NT2/D1 (cell line): Measurements from ENCODE around the gene GNB3.
A peak's percentile ranks its signal among the peaks of the same experiment; 100 is the strongest.

Experiments used
- DNase-seq: peaks from one replicate; pipeline ENCODE4 v3.0.0-alpha.2; 2011; ENCODE audit warnings: low read depth, low spot score
- H3K27me3 ChIP-seq: 2 replicates; pipeline ENCODE4 v1.6.0; 2011; ENCODE audit warnings: mild to moderate bottlenecking; ENCODE audit not compliant: insufficient read length, insufficient read depth
- H3K36me3 ChIP-seq: 2 replicates; pipeline ENCODE4 v1.6.1; 2011; ENCODE audit warnings: mild to moderate bottlenecking, low read length, mixed read lengths; ENCODE audit not compliant: insufficient read depth, insufficient read length
- H3K4me1 ChIP-seq: 2 replicates; pipeline ENCODE4 v1.5.1; 2011; ENCODE audit not compliant: insufficient read depth, insufficient read length
- H3K4me3 ChIP-seq: 2 replicates; pipeline ENCODE4 v1.5.1; 2011; ENCODE audit warnings: low read depth; ENCODE audit not compliant: insufficient read length
- H3K9ac ChIP-seq: 2 replicates; pipeline ENCODE4 v1.6.0; 2011; ENCODE audit warnings: low read depth; ENCODE audit not compliant: insufficient read length
- H3K9me3 ChIP-seq: 2 replicates; pipeline ENCODE4 v1.5.1; 2011; ENCODE audit warnings: mild to moderate bottlenecking, low read length; ENCODE audit not compliant: insufficient read depth
- SUZ12 ChIP-seq: IDR thresholded peaks from 2 replicates; pipeline ENCODE4 v1.6.1; 2011; ENCODE audit not compliant: insufficient read length, insufficient read depth; ENCODE audit errors: extremely low read depth
- YY1 ChIP-seq: IDR thresholded peaks from 2 replicates; pipeline ENCODE4 v1.6.1; 2011; ENCODE audit not compliant: insufficient read length, insufficient read depth
- ZNF274 ChIP-seq: IDR thresholded peaks from 2 replicates; pipeline ENCODE4 v1.6.1; 2011; ENCODE audit warnings: mild to moderate bottlenecking, low read depth, low read length

Gene GNB3

DNA sequence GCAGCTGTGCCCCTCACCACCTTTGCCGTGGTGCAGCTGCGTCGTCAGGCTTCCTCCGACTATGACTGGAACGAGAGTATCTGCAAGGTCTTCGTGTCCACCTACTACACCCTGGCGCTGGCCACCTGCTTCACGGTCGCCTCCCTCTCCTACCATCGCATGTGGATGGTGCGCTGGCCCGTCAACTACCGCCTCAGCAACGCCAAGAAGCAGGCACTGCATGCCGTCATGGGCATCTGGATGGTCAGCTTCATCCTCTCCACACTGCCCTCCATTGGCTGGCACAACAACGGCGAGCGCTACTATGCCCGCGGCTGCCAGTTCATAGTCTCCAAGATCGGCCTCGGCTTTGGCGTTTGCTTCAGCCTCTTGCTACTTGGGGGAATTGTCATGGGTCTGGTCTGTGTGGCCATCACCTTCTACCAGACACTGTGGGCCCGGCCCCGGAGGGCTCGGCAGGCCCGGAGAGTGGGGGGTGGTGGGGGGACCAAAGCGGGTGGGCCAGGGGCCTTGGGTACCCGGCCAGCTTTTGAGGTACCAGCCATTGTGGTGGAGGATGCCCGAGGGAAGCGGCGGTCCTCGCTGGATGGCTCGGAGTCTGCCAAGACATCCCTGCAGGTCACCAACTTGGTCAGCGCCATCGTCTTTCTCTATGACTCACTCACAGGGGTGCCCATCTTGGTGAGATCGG lies 16.5 kb upstream of the GNB3 start:
- TF ChIP-seq YY1: no peak
- TF ChIP-seq ZNF274: no peak
- TF ChIP-seq SUZ12: no peak
- H3K4me3 ChIP-seq: no peak overlapping the region
- peaks cover 63% of the 10 kb centered on the region for H3K4me1 ChIP-seq
- no peaks in the 10 kb centered on the region for H3K9me3 ChIP-seq
- no peak for DNase-seq
- peaks cover 27% of the 10 kb centered on the region for H3K36me3 ChIP-seq
- H3K27me3 ChIP-seq: no peaks in the 10 kb centered on the region
- H3K9ac ChIP-seq: no peak overlapping the region

DNA sequence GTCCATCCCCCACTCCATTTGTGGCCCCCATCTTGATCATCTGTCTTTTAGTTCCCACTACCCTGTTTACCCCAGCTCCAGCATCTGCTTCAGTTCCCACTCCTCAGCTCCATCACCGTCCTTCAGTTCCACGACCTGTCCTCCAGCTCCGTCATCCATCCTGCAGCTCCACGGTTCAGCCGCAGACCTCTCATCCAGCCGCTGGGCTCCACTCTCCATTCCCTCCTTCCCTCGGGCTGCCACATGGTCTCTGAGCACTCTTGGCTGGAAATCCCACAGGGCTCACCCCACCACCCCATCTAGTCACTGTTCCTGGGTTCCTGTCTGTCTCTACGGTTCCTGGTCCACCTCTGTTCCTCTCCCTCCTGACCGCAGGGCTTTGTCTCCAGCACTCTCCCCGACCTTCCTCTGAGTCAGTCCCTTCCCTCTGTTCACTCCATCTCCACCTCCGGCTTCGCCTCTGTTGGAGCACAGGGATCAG lies 15.8 kb upstream of the GNB3 start:
- Histone ChIP-seq H3K9me3 (no peaks in the 10 kb centered on the region), H3K36me3 (peaks cover 31% of the 10 kb centered on the region), H3K4me1 (peaks cover 60% of the 10 kb centered on the region), H3K4me3 (no peak overlapping the region), H3K9ac (peak overlapping the region; percentile 57), H3K27me3 (no peaks in the 10 kb centered on the region)
- no peak for TF ChIP-seq SUZ12
- no peak for TF ChIP-seq YY1
- TF ChIP-seq ZNF274: no peak
- no peak for DNase-seq

DNA sequence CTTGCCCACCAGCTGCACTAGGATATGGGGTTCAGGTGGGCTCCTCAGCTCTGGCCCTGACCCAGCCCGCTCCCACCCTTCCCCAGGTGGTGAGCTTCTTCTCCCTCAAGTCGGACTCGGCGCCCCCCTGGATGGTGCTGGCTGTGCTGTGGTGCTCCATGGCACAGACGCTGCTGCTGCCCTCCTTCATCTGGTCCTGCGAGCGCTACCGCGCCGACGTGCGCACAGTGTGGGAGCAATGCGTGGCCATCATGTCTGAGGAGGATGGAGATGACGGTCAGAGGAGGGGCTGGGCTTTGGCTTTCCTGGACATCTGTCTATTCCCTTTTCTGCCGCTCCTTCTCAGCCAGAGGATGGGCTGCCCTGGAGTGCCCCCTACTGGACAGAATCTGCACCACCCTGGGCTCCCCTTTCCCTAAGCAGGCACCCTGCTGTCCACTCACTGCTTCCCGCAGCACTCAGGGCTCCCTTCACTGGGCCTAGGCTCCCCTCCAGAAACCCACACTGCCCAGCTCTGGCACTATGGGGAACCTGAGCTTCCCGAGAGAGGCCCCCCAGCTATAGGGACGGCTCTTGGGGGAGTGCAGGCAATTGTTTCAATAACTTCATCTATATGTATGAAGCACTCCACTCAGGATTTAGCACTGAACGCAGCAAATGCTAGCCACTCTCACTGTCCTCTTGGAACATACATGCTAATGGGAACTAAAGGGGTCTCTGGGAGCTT lies 15.2 kb upstream of the GNB3 start:
- no peak overlapping the region for H3K4me3 ChIP-seq
- TF ChIP-seq YY1: no peak
- no peak for TF ChIP-seq ZNF274
- no peak for TF ChIP-seq SUZ12
- H3K9ac ChIP-seq: peak overlapping the region; percentile 57
- peaks cover 37% of the 10 kb centered on the region for H3K36me3 ChIP-seq
- no peaks in the 10 kb centered on the region for H3K9me3 ChIP-seq
- H3K27me3 ChIP-seq: no peaks in the 10 kb centered on the region
- H3K4me1 ChIP-seq: peaks cover 64% of the 10 kb centered on the region
- peak; percentile 97 for DNase-seq

GRCh38 chr12:6826125-6826733 lies 14.5 kb upstream of the GNB3 start:
- peak overlapping the region; percentile 36 for H3K9ac ChIP-seq
- TF ChIP-seq ZNF274 (no peak), YY1 (no peak)
- peaks cover 62% of the 10 kb centered on the region for H3K4me1 ChIP-seq
- H3K9me3 ChIP-seq: no peaks in the 10 kb centered on the region
- no peaks in the 10 kb centered on the region for H3K27me3 ChIP-seq
- H3K4me3 ChIP-seq: no peak overlapping the region
- no peak for DNase-seq
- H3K36me3 ChIP-seq: peaks cover 44% of the 10 kb centered on the region

GRCh38 chr12:6826734-6827436 lies 13.8 kb upstream of the GNB3 start:
- no peaks in the 10 kb centered on the region for H3K9me3 ChIP-seq
- no peaks in the 10 kb centered on the region for H3K27me3 ChIP-seq
- H3K4me1 ChIP-seq: peaks cover 66% of the 10 kb centered on the region
- peaks cover 50% of the 10 kb centered on the region for H3K36me3 ChIP-seq
- TF ChIP-seq ZNF274 (no peak), YY1 (no peak), SUZ12 (no peak)
- H3K4me3 ChIP-seq: peak overlapping the region; percentile 5
- H3K9ac ChIP-seq: peak overlapping the region; percentile 80
- no peak for DNase-seq

GRCh38 chr12:6827437-6827911 lies 13.3 kb upstream of the GNB3 start:
- peaks cover 60% of the 10 kb centered on the region for H3K4me1 ChIP-seq
- peak overlapping the region; percentile 80 for H3K9ac ChIP-seq
- no peaks in the 10 kb centered on the region for H3K27me3 ChIP-seq
- TF ChIP-seq YY1 (no peak), ZNF274 (no peak), SUZ12 (no peak)
- DNase-seq: peak; percentile 96
- H3K9me3 ChIP-seq: no peaks in the 10 kb centered on the region
- peak overlapping the region; percentile 5 for H3K4me3 ChIP-seq
- H3K36me3 ChIP-seq: peaks cover 56% of the 10 kb centered on the region
